ENCODE data around the gene DDX6. TPM values are rescaled to one million over a fixed set of nuclear protein-coding genes. Genes with fewer than 3 reads are reported as not detected.
"Not testable (repeated sequence)": the region's sequence is repeated elsewhere in the genome, so short reads cannot be mapped to it uniquely, and the experiment has no call there.

DDX6 gene
- total RNA-seq, 1 experiment from 2014 or later: 229 TPM

- Histone ChIP-seq H3K27me3 (replicated peaks; ENCODE audit: insufficient read depth, low read depth, low read length, poor library complexity) (no peaks in the 10 kb centered on the region), H3K9me3 (ENCODE audit: low read depth, low read length, poor library complexity, severe bottlenecking) (no peaks in the 10 kb centered on the region), H3K27ac (ENCODE audit: low read depth, low read length, poor library complexity, severe bottlenecking) (no peak overlapping the region), H3K36me3 (ENCODE audit: insufficient read depth, low read length, poor library complexity, severe bottlenecking) (peaks cover 44% of the 10 kb centered on the region), H3K4me3 (ENCODE audit: low read depth, low read length, poor library complexity, severe bottlenecking) (no peak overlapping the region), H3K4me1 (ENCODE audit: insufficient read depth, low read length, poor library complexity, severe bottlenecking) (peaks cover 36% of the 10 kb centered on the region)
- no peak for TF ChIP-seq EZH2 (IDR thresholded peaks at IDR 0.05; ENCODE audit: borderline replicate concordance, low read depth, low read length, poor library complexity, severe bottlenecking)
- TF ChIP-seq CTCF (conservative IDR thresholded peaks at IDR 0.05; ENCODE audit: low read depth, low read length): no peak
- DNase-seq (ENCODE audit: low spot score): peak; percentile 35
- BruUV-seq (replicated peaks): no TSS peak
- intact Hi-C loops (cut with micrococcal nuclease; ENCODE audit: unreplicated experiment): no loop called here
- CTCF ChIA-PET: no interaction called here
- POLR2A ChIA-PET (ENCODE audit: low non-redundant PET): no interaction called here
Observed at GRCh38 chr11:118786657-118787056, 4.3 kb downstream of the DDX6 start.

DNA sequence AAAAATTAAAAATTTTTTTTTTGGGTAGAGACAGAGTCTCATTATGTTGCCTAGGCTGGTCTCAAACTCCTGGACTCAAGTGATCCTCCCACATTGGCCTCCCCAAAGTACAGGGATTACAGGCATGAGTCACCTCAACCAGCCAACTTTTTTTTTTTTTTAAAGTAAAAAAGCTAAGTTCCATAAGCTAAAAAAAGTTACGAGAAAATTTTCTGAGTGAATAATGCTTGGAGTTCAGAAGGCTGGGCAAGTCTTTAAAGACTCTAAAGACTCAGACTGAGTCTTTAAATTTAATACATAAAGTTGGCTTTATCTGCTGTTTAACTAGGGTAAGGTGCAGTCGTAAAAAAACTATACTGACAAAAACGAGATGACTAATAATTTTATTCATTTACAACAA is 5.6 kb downstream of the DDX6 start:
- no peak overlapping the region for H3K27ac ChIP-seq (ENCODE audit: low read depth, low read length, poor library complexity, severe bottlenecking)
- peaks cover 55% of the 10 kb centered on the region for H3K36me3 ChIP-seq (ENCODE audit: insufficient read depth, low read length, poor library complexity, severe bottlenecking)
- peak; percentile 46 for DNase-seq (ENCODE audit: low spot score)
- no peaks in the 10 kb centered on the region for H3K9me3 ChIP-seq (ENCODE audit: low read depth, low read length, poor library complexity, severe bottlenecking)
- intact Hi-C loops (cut with micrococcal nuclease; ENCODE audit: unreplicated experiment): no loop called here
- no peaks in the 10 kb centered on the region for H3K27me3 ChIP-seq (replicated peaks; ENCODE audit: insufficient read depth, low read depth, low read length, poor library complexity)
- TF ChIP-seq EZH2 (IDR thresholded peaks at IDR 0.05; ENCODE audit: borderline replicate concordance, low read depth, low read length, poor library complexity, severe bottlenecking) (no peak), CTCF (conservative IDR thresholded peaks at IDR 0.05; ENCODE audit: low read depth, low read length) (no peak)
- POLR2A ChIA-PET (ENCODE audit: low non-redundant PET): interaction anchor here (0.6 kb wide), 1 partner anchor 272 kb away, joined by 9 read pairs; no protein-coding TSS in a partner anchor
- H3K4me1 ChIP-seq (ENCODE audit: insufficient read depth, low read length, poor library complexity, severe bottlenecking): peaks cover 36% of the 10 kb centered on the region
- BruUV-seq (replicated peaks): no TSS peak
- CTCF ChIA-PET: interaction anchor here (0.6 kb wide), 1 partner anchor 1235 kb away, joined by 3 read pairs; no protein-coding TSS in a partner anchor
- H3K4me3 ChIP-seq (ENCODE audit: low read depth, low read length, poor library complexity, severe bottlenecking): no peak overlapping the region

DNA sequence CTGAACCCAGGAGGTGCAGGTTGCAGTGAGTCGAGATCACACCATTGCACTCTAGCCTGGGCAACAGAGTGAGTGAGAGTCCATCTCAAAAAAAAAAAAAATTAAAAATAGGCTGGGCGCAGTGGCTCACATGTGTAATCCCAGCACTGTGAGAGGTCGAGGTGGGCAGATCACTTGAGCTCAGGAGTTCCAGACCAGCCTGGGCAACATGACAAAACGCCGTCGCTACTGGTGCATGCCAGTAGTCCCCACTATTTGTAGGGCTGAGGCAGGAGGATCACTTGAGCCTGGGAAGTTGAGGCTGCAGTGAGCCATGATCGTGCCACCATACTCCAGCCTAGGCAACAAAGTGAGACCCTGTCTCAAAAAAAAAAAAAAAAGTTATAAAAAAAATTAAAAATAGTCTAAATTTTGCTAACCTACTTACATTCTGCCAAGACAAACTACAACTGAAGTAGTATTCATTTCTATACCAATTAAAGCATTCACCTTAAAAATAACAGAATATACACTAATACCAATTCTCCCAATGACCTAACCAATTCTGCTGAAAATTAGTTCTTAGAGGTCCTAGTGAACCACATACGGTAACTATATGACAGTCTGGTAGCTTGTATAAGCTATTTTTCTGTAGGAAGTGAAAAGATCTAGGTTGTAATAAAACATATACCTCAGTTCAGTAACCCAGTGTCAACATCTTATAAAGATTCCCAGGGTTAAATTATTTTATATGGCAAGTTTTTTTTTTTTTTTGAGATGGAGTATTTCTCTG is 7.1 kb downstream of the DDX6 start:
- Histone ChIP-seq H3K36me3 (ENCODE audit: insufficient read depth, low read length, poor library complexity, severe bottlenecking) (peaks cover 70% of the 10 kb centered on the region), H3K4me1 (ENCODE audit: insufficient read depth, low read length, poor library complexity, severe bottlenecking) (peaks cover 31% of the 10 kb centered on the region), H3K27me3 (replicated peaks; ENCODE audit: insufficient read depth, low read depth, low read length, poor library complexity) (no peaks in the 10 kb centered on the region), H3K27ac (ENCODE audit: low read depth, low read length, poor library complexity, severe bottlenecking) (no peak overlapping the region), H3K4me3 (ENCODE audit: low read depth, low read length, poor library complexity, severe bottlenecking) (no peak overlapping the region), H3K9me3 (ENCODE audit: low read depth, low read length, poor library complexity, severe bottlenecking) (no peaks in the 10 kb centered on the region)
- ChIA-PET POLR2A (ENCODE audit: low non-redundant PET) (interaction anchor here (0.7 kb wide), 1 partner anchor 33 kb away, joined by 6 read pairs; no protein-coding TSS in a partner anchor), CTCF (interaction anchor here (0.6 kb wide), 1 partner anchor 194 kb away, joined by 3 read pairs; no protein-coding TSS in a partner anchor)
- intact Hi-C loops (cut with micrococcal nuclease; ENCODE audit: unreplicated experiment): no loop called here
- no TSS peak for BruUV-seq (replicated peaks)
- TF ChIP-seq CTCF (conservative IDR thresholded peaks at IDR 0.05; ENCODE audit: low read depth, low read length) (no peak), EZH2 (IDR thresholded peaks at IDR 0.05; ENCODE audit: borderline replicate concordance, low read depth, low read length, poor library complexity, severe bottlenecking) (no peak)
- DNase-seq (ENCODE audit: low spot score): no peak

DNA sequence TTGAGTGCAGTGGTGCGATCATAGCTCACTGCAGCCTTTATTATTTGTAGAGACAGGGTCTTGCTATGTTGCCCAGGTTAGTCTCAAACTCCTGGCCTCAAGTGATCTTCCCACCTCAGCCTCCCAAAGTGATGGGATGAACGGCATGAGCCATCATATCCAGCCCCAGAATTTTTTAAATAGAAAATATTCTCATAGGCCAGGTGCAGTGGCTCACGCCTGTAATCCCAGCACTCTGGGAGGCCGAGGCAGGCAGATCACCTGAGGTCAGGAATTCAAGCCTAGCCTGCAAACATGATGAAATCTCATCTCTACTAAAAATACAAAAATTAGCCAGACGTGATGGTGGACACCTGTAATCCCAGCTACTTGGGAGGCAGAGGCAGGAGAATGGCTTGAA is 7.6 kb downstream of the DDX6 start:
- H3K27ac ChIP-seq (ENCODE audit: low read depth, low read length, poor library complexity, severe bottlenecking); intact Hi-C loops (cut with micrococcal nuclease; ENCODE audit: unreplicated experiment); H3K9me3 ChIP-seq (ENCODE audit: low read depth, low read length, poor library complexity, severe bottlenecking); CTCF ChIA-PET; H3K27me3 ChIP-seq (replicated peaks; ENCODE audit: insufficient read depth, low read depth, low read length, poor library complexity); BruUV-seq (replicated peaks); DNase-seq (ENCODE audit: low spot score); H3K4me3 ChIP-seq (ENCODE audit: low read depth, low read length, poor library complexity, severe bottlenecking): not testable (repeated sequence)
- H3K36me3 ChIP-seq (ENCODE audit: insufficient read depth, low read length, poor library complexity, severe bottlenecking): peaks cover 76% of the 10 kb centered on the region
- peaks cover 26% of the 10 kb centered on the region for H3K4me1 ChIP-seq (ENCODE audit: insufficient read depth, low read length, poor library complexity, severe bottlenecking)
- POLR2A ChIA-PET (ENCODE audit: low non-redundant PET): interaction anchor here (0.7 kb wide), 1 partner anchor 34 kb away, joined by 6 read pairs; no protein-coding TSS in a partner anchor
